ENCODE data around the gene TACC2.

Gene TACC2

GRCh38 chr10:122029499-122030199, 40.7 kb downstream of the TACC2 start:
- no peak for DNase-seq (ENCODE audit: low read depth, low spot score)

GRCh38 chr10:122030200-122030552, 41.2 kb downstream of the TACC2 start:
- no peak for DNase-seq (ENCODE audit: low read depth, low spot score)

DNA sequence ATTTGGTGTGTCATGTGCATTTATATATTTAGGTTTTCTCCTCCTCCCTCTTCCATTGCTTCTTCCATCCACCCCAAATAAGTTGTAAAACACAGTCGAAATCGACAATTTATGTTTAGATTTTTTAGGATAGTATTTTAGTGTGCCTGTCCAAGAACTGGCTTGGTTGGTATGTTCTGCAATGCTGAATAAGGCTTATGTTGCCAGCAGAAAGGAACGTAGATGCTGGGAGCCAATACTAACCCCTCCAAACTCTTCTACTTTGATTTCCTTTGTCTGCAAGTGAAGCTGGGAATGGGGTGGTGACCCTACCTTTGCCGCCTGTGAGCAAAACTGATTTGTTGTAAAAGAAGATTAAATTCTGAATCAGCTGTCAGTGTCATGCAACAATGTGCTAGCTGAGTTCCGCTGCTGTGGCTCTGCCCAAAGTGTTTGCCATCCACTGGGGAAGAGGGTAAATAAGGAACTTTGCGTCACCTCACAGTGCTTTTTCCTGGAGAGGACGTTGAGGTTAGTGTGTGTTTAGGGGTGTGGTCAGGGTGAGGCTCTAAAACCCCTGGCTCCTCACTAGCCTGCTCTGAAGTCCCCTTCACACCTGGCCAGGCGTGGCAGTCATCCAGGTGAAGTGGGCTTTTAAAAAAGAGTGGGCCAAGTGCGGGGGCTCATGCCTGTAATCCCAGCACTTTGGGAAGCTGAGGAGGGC, 44.4 kb downstream of the TACC2 start:
- no peak for DNase-seq (ENCODE audit: low read depth, low spot score)

DNA sequence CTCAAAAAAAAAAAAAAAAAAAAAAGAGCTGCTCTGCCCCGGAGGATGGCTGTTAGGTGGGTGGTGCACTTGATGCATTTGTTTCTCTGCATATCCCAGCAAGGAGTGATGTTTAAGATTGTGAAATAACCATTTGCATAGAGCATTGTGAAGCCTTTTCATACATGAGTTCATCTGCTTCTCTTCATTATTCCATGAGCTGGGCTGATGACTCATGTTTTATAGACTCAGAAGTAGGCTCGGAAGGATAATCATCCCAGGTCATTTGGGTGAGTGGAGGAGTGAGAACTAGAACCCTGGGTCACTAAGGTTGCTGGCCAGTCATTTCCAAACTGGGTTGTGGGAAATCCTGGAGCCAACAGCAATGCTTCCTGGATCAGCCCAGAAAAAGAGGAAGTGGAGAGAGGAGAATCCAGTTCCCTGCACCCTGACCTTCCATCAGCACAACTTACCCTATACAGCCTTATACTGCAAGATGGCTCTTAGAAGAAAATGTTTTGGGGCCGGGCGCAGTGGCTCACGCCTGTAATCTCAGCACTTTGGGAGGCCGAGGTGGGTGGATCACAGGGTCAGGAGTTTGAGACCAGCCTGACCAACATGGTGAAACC, 45.3 kb downstream of the TACC2 start:
- DNase-seq (ENCODE audit: low read depth, low spot score) = no peak

- DNase-seq (ENCODE audit: low read depth, low spot score) = no peak
These were observed 51.8 kb downstream of the TACC2 start for GRCh38 chr10:122040786-122041185.

GRCh38 chr10:122042836-122043235, 53.9 kb downstream of the TACC2 start:
- DNase-seq (ENCODE audit: low read depth, low spot score) = no peak

GRCh38 chr10:122044045-122044661, 55.2 kb downstream of the TACC2 start:
- DNase-seq (ENCODE audit: low read depth, low spot score) = no peak

GRCh38 chr10:122044713-122045112, 55.8 kb downstream of the TACC2 start:
- no peak for DNase-seq (ENCODE audit: low read depth, low spot score)

- no peak for DNase-seq (ENCODE audit: low read depth, low spot score)
These were observed 56.2 kb downstream of the TACC2 start for GRCh38 chr10:122045212-122045611.

- no peak for DNase-seq (ENCODE audit: low read depth, low spot score)
These were observed 58.6 kb downstream of the TACC2 start for GRCh38 chr10:122047560-122047959.

GRCh38 chr10:122049076-122049475, 60.1 kb downstream of the TACC2 start:
- no peak for DNase-seq (ENCODE audit: low read depth, low spot score)

DNA sequence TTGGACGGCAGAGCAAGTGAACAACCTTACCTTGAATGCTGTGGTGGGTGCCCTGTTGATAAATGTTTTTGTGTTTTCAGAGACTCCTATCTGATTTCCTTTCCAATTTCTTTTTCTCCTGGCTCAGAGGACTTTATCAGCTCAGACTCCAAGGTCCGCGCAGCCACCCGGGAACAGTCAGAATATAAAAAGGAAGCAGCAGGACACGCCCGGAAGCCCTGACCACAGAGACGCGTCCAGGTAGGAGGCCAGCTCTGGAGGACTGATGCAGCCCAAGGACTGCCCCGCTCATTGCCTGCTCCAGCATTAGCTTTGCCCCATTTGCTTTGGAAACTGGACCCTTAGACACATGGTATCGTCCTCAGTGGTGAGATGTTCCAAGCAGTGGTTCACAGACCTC, 61.3 kb downstream of the TACC2 start:
- no peak for DNase-seq (ENCODE audit: low read depth, low spot score)

GRCh38 chr10:122050811-122051210, 61.8 kb downstream of the TACC2 start:
- no peak for DNase-seq (ENCODE audit: low read depth, low spot score)

- DNase-seq (ENCODE audit: low read depth, low spot score) = no peak
These were observed 62.8 kb downstream of the TACC2 start for GRCh38 chr10:122051609-122052385.

- no peak for DNase-seq (ENCODE audit: low read depth, low spot score)
These were observed 63.7 kb downstream of the TACC2 start for GRCh38 chr10:122052701-122053100.

DNA sequence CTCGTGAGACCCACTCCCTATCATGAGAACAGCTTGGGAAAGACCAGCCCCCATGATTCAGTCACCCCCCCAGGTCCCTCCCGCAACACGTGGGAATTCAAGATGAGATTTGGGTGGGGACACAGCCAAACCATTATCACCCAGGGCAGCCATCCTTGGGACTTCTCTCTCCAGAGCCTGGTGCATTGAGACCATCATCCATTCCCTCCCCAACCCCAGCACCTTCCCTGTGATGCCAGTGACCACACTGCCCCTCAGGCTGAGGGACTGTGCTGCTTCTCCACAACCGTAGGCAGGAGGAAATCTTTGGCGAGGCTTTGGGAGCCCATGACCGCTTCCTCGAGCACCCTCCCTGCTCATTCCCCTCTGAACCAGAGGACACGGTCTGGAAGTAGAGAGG, 64.4 kb downstream of the TACC2 start:
- no peak for DNase-seq (ENCODE audit: low read depth, low spot score)

- no peak for DNase-seq (ENCODE audit: low read depth, low spot score)
These were observed 65.4 kb downstream of the TACC2 start for GRCh38 chr10:122054048-122055025.

DNA sequence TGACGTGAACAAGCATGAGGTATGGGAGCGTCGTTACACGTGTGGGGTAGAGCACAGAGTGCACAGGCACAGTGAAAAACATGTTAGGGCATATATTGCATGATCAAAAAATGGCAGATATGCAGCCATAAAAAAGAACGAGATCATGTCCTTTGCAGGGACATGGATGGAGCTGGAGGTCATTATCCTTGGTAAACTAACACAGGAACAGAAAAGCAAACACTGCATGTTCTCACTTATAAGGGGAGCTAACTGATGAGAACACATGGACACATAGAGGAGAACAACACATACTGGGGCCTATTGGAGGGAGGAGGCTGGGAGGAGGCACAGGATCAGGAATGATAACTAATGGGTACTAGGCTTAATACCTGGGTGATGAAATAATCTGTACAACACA, 66.3 kb downstream of the TACC2 start:
- DNase-seq (ENCODE audit: low read depth, low spot score) = no peak

DNA sequence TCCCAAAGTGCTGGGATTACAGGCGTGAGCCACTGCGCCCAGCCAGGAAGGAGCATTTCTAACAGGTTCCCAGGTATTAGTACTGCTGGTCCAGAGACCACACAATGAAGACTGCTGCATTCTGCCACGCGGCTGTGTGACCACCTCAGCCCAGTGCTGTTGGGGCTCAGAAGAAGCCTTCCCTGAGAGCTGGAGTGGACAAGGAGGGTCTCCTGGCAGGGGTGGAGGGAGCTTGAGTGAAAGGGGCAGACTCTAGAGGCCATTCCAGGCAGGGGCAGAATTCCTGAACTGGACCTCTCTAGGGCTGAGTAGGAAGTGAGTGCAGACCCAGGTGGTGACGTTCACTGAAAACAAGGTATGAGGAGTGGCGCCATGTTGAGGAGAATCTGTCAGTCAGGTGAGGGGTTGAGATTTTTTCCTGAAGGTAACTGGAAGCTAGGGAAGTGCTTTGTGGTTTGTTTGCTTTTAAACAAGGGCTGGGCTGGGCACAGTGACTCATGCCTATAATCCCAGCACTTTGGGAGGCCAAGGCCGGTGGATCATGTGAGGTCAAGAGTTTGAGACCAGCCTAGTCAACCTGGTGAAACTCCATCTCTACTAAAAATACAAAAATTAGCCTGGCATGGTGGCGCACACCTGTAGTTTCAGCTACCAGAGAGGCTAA, 67.6 kb downstream of the TACC2 start:
- no peak for DNase-seq (ENCODE audit: low read depth, low spot score)

- no peak for DNase-seq (ENCODE audit: low read depth, low spot score)
These were observed 69.0 kb downstream of the TACC2 start for GRCh38 chr10:122057841-122058413.
